Kidney (tissue), 14 donors: ENCODE measurements around the gene PCNX2. TPM values are rescaled to one million over a fixed set of nuclear protein-coding genes. Genes with fewer than 3 reads are reported as not detected.

Source experiments
- DNase-seq, 5 donors: peaks; one replicate each; pipeline ENCODE4 v3.0.0-alpha.2; 2013 to 2020
- FAIRE-seq: peaks from 2 replicates; lab custom pipeline; 2012; peaks lifted over from hg19 to GRCh38; lab: Jason Lieb, UNC
- H3K27ac ChIP-seq, 2 donors: one replicate each; pipeline ENCODE4 v1.7.0; 2013; ENCODE audit warnings: low read depth in 2 of 2, low read length in 2 of 2, inconsistent platforms in 1 of 2
- H3K27me3 ChIP-seq: one replicate; pipeline ENCODE4 v1.7.1; 2013; ENCODE audit warnings: low read length, inconsistent platforms; ENCODE audit not compliant: control insufficient read depth, insufficient read depth
- H3K36me3 ChIP-seq, 3 donors: one replicate each; pipeline versions ENCODE4 v1.7.0 to v1.7.1; 2013; ENCODE audit warnings: low read length in 3 of 3, control low read depth in 1 of 3, inconsistent platforms in 1 of 3; ENCODE audit not compliant: insufficient read depth in 3 of 3, control insufficient read depth in 2 of 3
- H3K4me1 ChIP-seq, 3 donors: one replicate each; pipeline versions ENCODE4 v1.7.0 to v1.7.1; 2013; ENCODE audit warnings: low read length in 3 of 3, inconsistent platforms in 1 of 3, low read depth in 1 of 3; ENCODE audit not compliant: control insufficient read depth in 2 of 3, insufficient read depth in 2 of 3
- H3K4me3 ChIP-seq, 3 donors: one replicate each; pipeline versions ENCODE4 v1.7.0 to v1.8.1; 2013; ENCODE audit warnings: low read length in 3 of 3, control low read depth in 1 of 3, inconsistent platforms in 1 of 3
- H3K9ac ChIP-seq, 3 donors: one replicate each; pipeline versions ENCODE4 v1.7.0 to v1.7.1; 2013; ENCODE audit warnings: low read length in 3 of 3, control low read depth in 1 of 3, inconsistent platforms in 1 of 3
- H3K9me3 ChIP-seq, 3 donors: one replicate each; pipeline versions ENCODE4 v1.7.0 to v1.7.1; 2013; ENCODE audit warnings: low read length in 3 of 3, control low read depth in 1 of 3, inconsistent platforms in 1 of 3; ENCODE audit not compliant: control insufficient read depth in 2 of 3, insufficient read depth in 1 of 3
- CTCF ChIP-seq: IDR thresholded peaks from 3 replicates; pipeline ENCODE4 v1.5.1; 2012; ENCODE audit warnings: mild to moderate bottlenecking, moderate library complexity, borderline replicate concordance; ENCODE audit not compliant: insufficient read depth; ENCODE audit errors: extremely low read depth
- intact Hi-C: fragments of 100-400 bp; cut with DNase I; formaldehyde crosslinking; loops from one replicate; pipeline ENCODE4 v1.11.1; 2022
- polyA plus RNA-seq: library from polyadenylated mRNA; stranded (reverse); fragments of 350-450 nt; fragmentation: Illumina TruSeq; extraction: RNeasy Lipid Tissue Mini Kit (QIAGEN cat#74804); gene quantifications from one replicate; pipeline ENCODE4 v1.2.3, GENCODE V29; 2014; ENCODE audit warnings: low read depth, low replicate concordance; ENCODE audit not compliant: insufficient read depth
- total RNA-seq: library from RNA; stranded (reverse); fragmentation: NEBNext Ultra II Directional; extraction: Animal tissue kit (Norgen Biotek cat#: 25700); gene quantifications from one replicate; pipeline ENCODE4 v1.2.1, GENCODE V29; 2021
- donor health status: control.
- donor health status: control.
- donor health status: control.
- donor health status: control.
- donor health status: control.
- donor health status: DM: yes; HTN: yes; CAD: no.
- donor health status: Normal renal cell carcinoma (clear cell type).

PCNX2 gene
- total and polyA plus RNA-seq, 2 donors from 2014 or later = 5.2 to 29.2 TPM

GRCh38 chr1:233320023-233320422 lies 24.5 kb upstream of the PCNX2 start:
- Histone ChIP-seq H3K27ac (no peak overlapping the region), H3K36me3 (no peaks in the 10 kb centered on the region), H3K9ac (no peak overlapping the region), H3K4me1 (peaks cover 0 to 7% (median 0%) of the 10 kb centered on the region in 3 donors), H3K27me3 (no peaks in the 10 kb centered on the region), H3K9me3 (no peaks in the 10 kb centered on the region), H3K4me3 (no peak overlapping the region)
- no peak for DNase-seq
- no peak for TF ChIP-seq CTCF
- no peak for FAIRE-seq
- intact Hi-C loops = no loop called here

- Histone ChIP-seq H3K4me1 (peaks cover 0 to 10% (median 0%) of the 10 kb centered on the region in 3 donors), H3K36me3 (no peaks in the 10 kb centered on the region), H3K4me3 (no peak overlapping the region), H3K27me3 (no peaks in the 10 kb centered on the region), H3K27ac (no peak overlapping the region), H3K9ac (no peak overlapping the region), H3K9me3 (no peaks in the 10 kb centered on the region)
- intact Hi-C loops = no loop called here
- FAIRE-seq = no peak
- TF ChIP-seq CTCF = no peak
- DNase-seq = no peak
These were observed 23.7 kb upstream of the PCNX2 start for GRCh38 chr1:233319272-233319671.

GRCh38 chr1:233316473-233316872 lies 20.9 kb upstream of the PCNX2 start:
- Histone ChIP-seq H3K9me3 (no peaks in the 10 kb centered on the region), H3K4me3 (no peak overlapping the region), H3K4me1 (peaks cover 0 to 16% (median 0%) of the 10 kb centered on the region in 3 donors), H3K36me3 (no peaks in the 10 kb centered on the region), H3K27ac (no peak overlapping the region), H3K27me3 (no peaks in the 10 kb centered on the region), H3K9ac (no peak overlapping the region)
- FAIRE-seq = no peak
- no peak for TF ChIP-seq CTCF
- intact Hi-C loops = no loop called here
- DNase-seq = no peak

- FAIRE-seq = no peak
- no peaks in the 10 kb centered on the region for H3K36me3 ChIP-seq
- no peak for TF ChIP-seq CTCF
- H3K27ac ChIP-seq = no peak overlapping the region
- DNase-seq = no peak
- H3K9ac ChIP-seq = no peak overlapping the region
- no peak overlapping the region for H3K4me3 ChIP-seq
- H3K9me3 ChIP-seq = no peaks in the 10 kb centered on the region
- H3K27me3 ChIP-seq = no peaks in the 10 kb centered on the region
- peaks cover 0 to 16% (median 0%) of the 10 kb centered on the region in 3 donors for H3K4me1 ChIP-seq
- intact Hi-C loops = no loop called here
These were observed 20.3 kb upstream of the PCNX2 start for GRCh38 chr1:233315718-233316301.
